PC-9 (cell line): ENCODE results near the gene SSH3. TPM values are rescaled to one million over a fixed set of nuclear protein-coding genes. Genes with fewer than 3 reads are reported as not detected.

Experiments used
- BruUV-seq: library from RNA; stranded (reverse); fragments of 400-500 nt; replicated peaks from 2 replicates; lab custom pipeline; 2021; lab: Mats Ljungman, UMichigan
- CTCF ChIA-PET: fragments of 300-600 bp; sonication (Branson Sonifier 250); formaldehyde crosslinking; loops from one replicate; lab custom pipeline; 2022; ENCODE audit warnings: antibody characterized with exemption; lab: Charles Lee
- POLR2A ChIA-PET: fragments of 300-600 bp; sonication (Branson Sonifier 250); formaldehyde crosslinking; loops from one replicate; lab custom pipeline; 2022; ENCODE audit warnings: antibody characterized with exemption; ENCODE audit not compliant: unreplicated experiment; lab: Charles Lee
- DNase-seq, 2 experiments: peaks; one replicate each; pipeline versions ENCODE4 v3.0.0 to v3.0.0-alpha.2; 2015 to 2022; ENCODE audit warnings: mixed read lengths in 1 of 2
- H2AFZ ChIP-seq: fragments of 200-600 bp; sonication (generic); 2 replicates; pipeline ENCODE4 v1.8.1; 2017; ENCODE audit warnings: antibody characterized with exemption
- H3F3A ChIP-seq: fragments of 200-600 bp; sonication (generic); 2 replicates; pipeline ENCODE4 v1.8.1; 2017; ENCODE audit warnings: antibody characterized with exemption, mild to moderate bottlenecking, low read depth; ENCODE audit not compliant: insufficient read depth
- H3K27ac ChIP-seq: fragments of 200-600 bp; sonication (generic); 2 replicates; pipeline ENCODE4 v1.6.1; 2016; ENCODE audit warnings: mixed run types
- H3K27me3 ChIP-seq: fragments of 200-600 bp; sonication (generic); 2 replicates; pipeline ENCODE4 v1.6.1; 2016; ENCODE audit warnings: low read depth, mixed run types; ENCODE audit not compliant: insufficient read depth
- H3K36me3 ChIP-seq: fragments of 200-600 bp; sonication (generic); 2 replicates; pipeline ENCODE4 v1.6.1; 2016; ENCODE audit warnings: low read depth, mixed run types
- H3K4me1 ChIP-seq: fragments of 200-600 bp; sonication (generic); replicated peaks from 2 replicates; pipeline ENCODE4 v1.6.1; 2016; ENCODE audit warnings: mixed run types; ENCODE audit not compliant: insufficient read depth
- H3K4me2 ChIP-seq: fragments of 200-600 bp; sonication (generic); 2 replicates; pipeline ENCODE4 v1.6.1; 2017; ENCODE audit warnings: mixed run types
- H3K4me3 ChIP-seq: fragments of 200-600 bp; sonication (generic); 2 replicates; pipeline ENCODE4 v1.6.1; 2016; ENCODE audit warnings: mixed run types
- H3K79me2 ChIP-seq: fragments of 200-600 bp; sonication (generic); 2 replicates; pipeline ENCODE4 v1.6.1; 2017; ENCODE audit warnings: low read depth, mixed run types
- H3K9me2 ChIP-seq: fragments of 200-600 bp; sonication (generic); 2 replicates; pipeline ENCODE4 v1.8.1; 2017; ENCODE audit warnings: mild to moderate bottlenecking; ENCODE audit not compliant: insufficient read depth
- H3K9me3 ChIP-seq: fragments of 200-600 bp; sonication (generic); 2 replicates; pipeline ENCODE4 v1.8.1; 2016; ENCODE audit warnings: low read depth; ENCODE audit not compliant: insufficient read depth
- H4K20me1 ChIP-seq: fragments of 200-600 bp; sonication (generic); 2 replicates; pipeline ENCODE4 v1.8.1; 2017; ENCODE audit not compliant: insufficient read depth
- EZH2 ChIP-seq: fragments of 200-600 bp; sonication (generic); IDR thresholded peaks from 2 replicates; pipeline ENCODE4 v1.8.0; 2017; ENCODE audit warnings: antibody characterized with exemption, low read depth
- intact Hi-C: fragments of 100-400 bp; cut with micrococcal nuclease; formaldehyde crosslinking; loops from one replicate; pipeline ENCODE4 v1.10.0; 2022; ENCODE audit not compliant: unreplicated experiment
- total RNA-seq: library from RNA; stranded (reverse); gene quantifications from 2 replicates; pipeline ENCODE4 v1.2.3, GENCODE V29; 2021
- TF ChIP-seq, protein P1 (sequence below): fragments of 200-600 bp; sonication (generic); conservative IDR thresholded peaks from 2 replicates; pipeline ENCODE4 v1.6.1; 2017; ENCODE audit warnings: mixed run types, antibody characterized with exemption, mild to moderate bottlenecking, moderate library complexity

Gene SSH3
- total RNA-seq, 1 experiment from 2014 or later = 124 TPM

DNA sequence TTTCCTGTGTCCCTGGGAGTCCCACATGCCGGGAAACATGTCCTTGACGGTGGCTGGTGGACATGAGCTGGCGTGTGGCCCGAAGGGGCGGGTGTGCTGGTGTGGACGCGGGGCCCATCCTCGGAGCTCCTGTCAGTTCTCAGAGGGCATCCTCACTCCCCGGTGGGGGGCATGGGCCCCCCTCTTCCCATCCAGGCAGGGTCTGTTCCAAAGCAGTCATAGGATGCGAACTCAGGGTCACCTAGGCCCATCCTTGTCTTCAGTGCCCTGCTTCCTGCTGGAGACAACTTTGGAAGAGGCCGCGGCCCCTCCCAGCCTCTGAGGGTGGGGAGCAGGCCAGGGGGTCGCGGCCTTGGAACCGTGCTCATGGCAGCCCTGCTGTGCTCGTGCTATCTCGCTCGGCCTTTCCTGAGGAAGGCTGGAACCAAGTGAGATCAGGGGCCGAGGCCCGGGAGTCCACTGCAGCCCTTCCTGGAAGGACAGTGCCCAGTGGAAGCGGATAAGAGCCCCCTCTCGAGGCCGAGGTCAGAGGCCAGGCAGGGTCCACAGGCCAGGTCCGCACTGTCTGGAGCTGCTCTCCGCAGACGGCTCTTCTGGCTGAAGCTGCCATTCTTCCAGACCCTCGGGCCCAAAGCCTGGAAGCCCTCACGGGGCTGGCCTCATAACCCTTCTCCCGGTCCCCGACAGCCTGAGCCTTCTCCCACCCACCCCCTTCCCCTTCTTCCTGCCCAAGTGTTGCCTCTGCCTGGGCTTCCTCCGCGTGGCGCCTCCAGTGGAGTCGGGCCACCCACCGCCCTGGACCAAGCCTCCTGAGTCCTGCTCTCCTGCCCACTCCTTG lies 28.3 kb upstream of the SSH3 start:
- no peaks in the 10 kb centered on the region for H3K27me3 ChIP-seq
- H3K4me1 ChIP-seq = no peaks in the 10 kb centered on the region
- peaks cover 72% of the 10 kb centered on the region for H3K79me2 ChIP-seq
- H3K4me2 ChIP-seq = no peak overlapping the region
- H3F3A ChIP-seq = peaks cover 9% of the 10 kb centered on the region; the same call in 1 of the 2 replicates
- CTCF ChIA-PET = no interaction called here
- POLR2A ChIA-PET = no interaction called here
- no peak overlapping the region for H2AFZ ChIP-seq
- H3K9me2 ChIP-seq = no peaks in the 10 kb centered on the region
- DNase-seq = no peak
- no peak overlapping the region for H3K27ac ChIP-seq
- intact Hi-C loops = no loop called here
- H3K4me3 ChIP-seq = no peak overlapping the region
- H3K9me3 ChIP-seq = no peaks in the 10 kb centered on the region
- TF ChIP-seq, protein P1, sequence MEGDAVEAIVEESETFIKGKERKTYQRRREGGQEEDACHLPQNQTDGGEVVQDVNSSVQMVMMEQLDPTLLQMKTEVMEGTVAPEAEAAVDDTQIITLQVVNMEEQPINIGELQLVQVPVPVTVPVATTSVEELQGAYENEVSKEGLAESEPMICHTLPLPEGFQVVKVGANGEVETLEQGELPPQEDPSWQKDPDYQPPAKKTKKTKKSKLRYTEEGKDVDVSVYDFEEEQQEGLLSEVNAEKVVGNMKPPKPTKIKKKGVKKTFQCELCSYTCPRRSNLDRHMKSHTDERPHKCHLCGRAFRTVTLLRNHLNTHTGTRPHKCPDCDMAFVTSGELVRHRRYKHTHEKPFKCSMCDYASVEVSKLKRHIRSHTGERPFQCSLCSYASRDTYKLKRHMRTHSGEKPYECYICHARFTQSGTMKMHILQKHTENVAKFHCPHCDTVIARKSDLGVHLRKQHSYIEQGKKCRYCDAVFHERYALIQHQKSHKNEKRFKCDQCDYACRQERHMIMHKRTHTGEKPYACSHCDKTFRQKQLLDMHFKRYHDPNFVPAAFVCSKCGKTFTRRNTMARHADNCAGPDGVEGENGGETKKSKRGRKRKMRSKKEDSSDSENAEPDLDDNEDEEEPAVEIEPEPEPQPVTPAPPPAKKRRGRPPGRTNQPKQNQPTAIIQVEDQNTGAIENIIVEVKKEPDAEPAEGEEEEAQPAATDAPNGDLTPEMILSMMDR = no peak
- no peak for TF ChIP-seq EZH2
- H3K36me3 ChIP-seq = 0 out of 2 replicates have a peak, but pooled peaks cover 8% of the 10 kb centered on the region
- BruUV-seq = no TSS peak
- H4K20me1 ChIP-seq = peaks cover 70% of the 10 kb centered on the region

DNA sequence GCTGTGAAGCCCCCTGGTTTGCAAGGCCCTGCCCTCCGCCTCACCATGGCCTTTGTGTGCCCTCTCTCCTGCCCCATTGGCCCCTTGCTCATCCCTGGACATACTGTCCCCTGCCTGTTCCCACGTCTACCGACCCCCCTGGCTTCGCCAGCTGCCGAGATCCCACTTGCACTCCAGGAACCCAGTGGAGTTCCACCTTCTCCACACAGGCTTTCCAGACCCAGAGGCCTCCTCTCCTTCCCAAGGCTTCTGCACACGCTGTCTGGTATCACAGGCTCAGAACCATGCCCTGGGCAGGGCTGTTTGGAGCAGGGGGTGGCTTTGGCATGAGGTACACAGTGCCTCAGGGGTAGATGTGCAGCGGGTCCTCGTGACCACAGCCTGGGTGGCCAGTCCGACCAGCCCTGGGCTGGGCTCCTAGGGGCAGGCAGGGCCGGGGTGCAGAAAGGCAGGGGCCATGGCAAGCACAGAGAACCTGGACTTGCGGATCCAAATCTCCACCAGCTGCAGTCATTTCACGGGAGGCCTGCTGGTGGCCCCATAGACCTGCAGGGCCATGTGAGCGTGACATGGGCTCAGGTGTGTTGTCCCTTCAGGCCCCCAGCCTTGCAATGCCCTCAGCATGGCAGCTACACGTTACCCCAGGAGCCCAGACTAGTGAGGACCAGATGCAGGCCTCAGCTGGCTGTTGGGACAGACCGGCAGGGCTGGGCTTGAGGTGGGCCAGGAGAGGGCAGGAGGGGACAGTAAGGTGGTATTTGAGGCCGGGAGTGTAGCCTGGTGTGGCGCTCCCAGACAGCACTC lies 27.5 kb upstream of the SSH3 start:
- no peaks in the 10 kb centered on the region for H3K4me1 ChIP-seq
- CTCF ChIA-PET = no interaction called here
- BruUV-seq = no TSS peak

DNA sequence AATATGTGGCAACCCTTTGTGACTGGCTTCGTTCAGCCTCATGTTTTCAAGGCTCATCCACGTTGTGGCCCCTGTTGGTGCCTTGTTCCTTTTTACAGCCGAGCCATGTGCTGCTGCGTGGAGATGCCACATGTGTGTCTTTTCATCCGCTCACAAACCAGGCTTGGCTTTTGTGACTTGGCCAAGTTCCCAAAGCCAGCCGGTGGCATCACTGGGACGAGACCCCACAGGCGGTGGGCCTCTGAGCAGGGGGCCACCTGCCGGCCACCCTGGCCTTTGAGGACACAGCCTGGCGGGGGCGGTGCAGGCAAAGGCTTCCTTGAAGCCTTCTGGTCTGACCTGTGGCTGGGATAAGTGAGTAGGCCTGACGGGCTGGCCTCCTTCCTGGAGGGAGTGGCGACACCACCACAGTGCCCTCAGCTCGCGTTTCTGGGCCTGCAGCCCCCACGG lies 26.5 kb upstream of the SSH3 start:
- Histone ChIP-seq H3K4me2 (no peak overlapping the region), H3K27me3 (no peaks in the 10 kb centered on the region), H3K4me3 (no peak overlapping the region), H3K9me3 (no peaks in the 10 kb centered on the region), H3K27ac (no peak overlapping the region), H3K9me2 (no peaks in the 10 kb centered on the region), H3K79me2 (peaks cover 54% of the 10 kb centered on the region), H3F3A (peaks cover 5% of the 10 kb centered on the region; the same call in 1 of the 2 replicates), H3K36me3 (peaks cover 8% of the 10 kb centered on the region; the same call in 1 of the 2 replicates), H4K20me1 (peaks cover 52% of the 10 kb centered on the region), H2AFZ (no peak overlapping the region), H3K4me1 (no peaks in the 10 kb centered on the region)
- BruUV-seq = no TSS peak
- no peak for DNase-seq
- ChIA-PET CTCF (no interaction called here), POLR2A (no interaction called here)
- no peak for TF ChIP-seq EZH2
- TF ChIP-seq, protein P1 = no peak
- intact Hi-C loops = no loop called here

More for the DNA sequence above, 27.5 kb upstream of the SSH3 start:
- H4K20me1 ChIP-seq = peaks cover 62% of the 10 kb centered on the region
- no peak overlapping the region for H3K4me2 ChIP-seq
- TF ChIP-seq, protein P1 = no peak
- no peak for TF ChIP-seq EZH2
- no peaks in the 10 kb centered on the region for H3K27me3 ChIP-seq
- H3K4me3 ChIP-seq = no peak overlapping the region
- H3K36me3 ChIP-seq = peaks cover 8% of the 10 kb centered on the region; the same call in 1 of the 2 replicates
- no peak for DNase-seq
- H3F3A ChIP-seq = peaks cover 9% of the 10 kb centered on the region; the same call in 1 of the 2 replicates
- H3K9me3 ChIP-seq = no peaks in the 10 kb centered on the region
- intact Hi-C loops = no loop called here
- H2AFZ ChIP-seq = no peak overlapping the region
- H3K79me2 ChIP-seq = peaks cover 64% of the 10 kb centered on the region
- POLR2A ChIA-PET = no interaction called here
- no peaks in the 10 kb centered on the region for H3K9me2 ChIP-seq
- H3K27ac ChIP-seq = no peak overlapping the region
